Measurements from ENCODE around the gene PRKAR2A.
A peak's percentile ranks its signal among the peaks of the same experiment; 100 is the strongest.

Gene PRKAR2A
- 77.0 to 115 (median 96.4) reads per million in 3 experiments for total RNA-seq

DNA sequence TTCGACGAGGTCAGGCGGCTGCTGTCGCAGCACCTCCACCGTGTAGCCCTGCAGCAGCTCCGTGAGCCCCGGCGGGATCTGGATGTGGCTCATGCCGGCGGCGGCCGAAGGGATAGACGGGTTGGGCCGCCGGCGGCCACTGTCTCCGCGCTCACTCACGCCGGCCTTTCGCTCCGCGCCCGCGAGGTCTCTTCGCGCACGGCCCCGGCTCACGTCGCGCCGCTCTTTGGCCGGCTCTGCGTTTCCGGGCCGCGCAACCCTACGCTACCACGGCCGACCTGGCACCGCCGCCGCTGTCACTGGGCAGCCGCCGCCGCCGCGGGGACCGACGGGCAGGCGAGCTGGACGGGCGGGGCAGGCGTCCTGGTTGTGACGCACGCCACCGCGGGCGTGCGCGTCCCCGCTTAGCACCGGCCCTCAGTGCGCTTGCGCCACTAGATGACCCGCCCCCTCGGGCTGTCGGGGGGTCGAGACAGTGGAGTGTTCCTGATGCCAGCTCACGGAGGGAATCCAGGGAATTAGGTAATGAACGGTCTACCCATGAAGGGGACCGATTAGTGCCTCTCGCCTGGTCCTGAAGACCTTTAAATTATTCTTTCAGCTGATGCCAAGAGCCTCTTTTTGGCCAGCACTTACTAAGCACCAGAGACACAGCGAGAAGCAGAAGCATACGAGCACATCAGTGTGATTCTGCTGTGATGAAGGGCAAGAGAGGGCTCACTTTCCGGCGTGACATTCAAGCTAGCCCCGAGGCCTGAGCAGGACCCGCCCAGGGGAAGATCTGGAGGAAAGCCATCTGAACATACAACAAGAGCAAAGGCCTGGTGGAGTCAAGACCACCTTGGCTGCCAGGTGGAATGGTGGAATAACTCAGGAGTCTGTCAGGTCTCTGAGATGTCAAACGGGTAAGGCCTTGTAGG is at the start of gene PRKAR2A:
Gene PRKAR2A (minus strand): TSS at position 371 of the 920 bp plus-strand sequence. CDS start 278 bp downstream, at position 93.
- DNase-seq, result peak; percentile 69

DNA sequence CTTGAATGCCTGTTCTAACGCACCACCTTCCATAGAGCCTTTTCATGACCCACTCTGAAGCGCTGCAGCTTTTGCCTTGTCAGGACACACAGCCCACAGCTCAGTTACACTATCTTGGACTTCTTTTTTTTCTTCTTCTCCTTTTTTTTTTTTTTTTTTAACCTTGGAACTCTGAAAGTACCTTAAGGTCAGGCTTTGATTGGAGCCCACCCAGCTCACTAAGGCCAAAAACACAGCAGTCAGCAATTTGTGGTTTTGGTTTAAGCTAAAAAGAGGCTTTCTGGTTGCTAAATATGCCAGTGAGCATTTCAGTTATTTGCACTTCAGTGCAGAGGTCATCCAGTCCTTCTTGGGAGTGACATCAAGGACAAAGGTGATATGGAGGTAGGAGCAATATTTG is 49.3 kb upstream of the PRKAR2A start:
- DNase-seq, result no peak

- no peak for DNase-seq
Measured at GRCh38 chr3:48894516-48894915, 46.8 kb upstream of the PRKAR2A start.

GRCh38 chr3:48891606-48892005 is 43.9 kb upstream of the PRKAR2A start:
- DNase-seq, result no peak

DNA sequence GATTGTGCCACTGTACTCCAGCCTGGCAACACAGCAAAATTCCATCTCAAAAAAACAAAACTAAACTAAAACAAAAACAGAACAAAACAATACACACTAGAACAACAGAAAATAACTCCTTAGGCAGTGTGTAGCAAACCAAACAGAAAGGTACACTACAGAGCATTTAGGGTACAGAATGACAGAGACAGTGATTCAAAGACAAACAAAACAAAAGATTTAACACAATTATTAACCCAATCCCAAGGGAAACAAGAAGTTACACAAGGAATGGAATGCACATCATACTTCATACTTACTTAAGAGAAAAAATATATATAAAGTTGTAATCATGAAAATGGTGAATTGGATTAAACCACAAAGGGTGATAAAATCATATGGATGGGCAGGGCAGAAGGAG is 38.1 kb upstream of the PRKAR2A start:
- no peak for DNase-seq

- DNase-seq, result no peak
Measured at GRCh38 chr3:48881652-48882114, 34.0 kb upstream of the PRKAR2A start.

GRCh38 chr3:48881006-48881405 is 33.3 kb upstream of the PRKAR2A start:
- no peak for DNase-seq

GRCh38 chr3:48879994-48880377 is 32.3 kb upstream of the PRKAR2A start:
- no peak for DNase-seq

DNA sequence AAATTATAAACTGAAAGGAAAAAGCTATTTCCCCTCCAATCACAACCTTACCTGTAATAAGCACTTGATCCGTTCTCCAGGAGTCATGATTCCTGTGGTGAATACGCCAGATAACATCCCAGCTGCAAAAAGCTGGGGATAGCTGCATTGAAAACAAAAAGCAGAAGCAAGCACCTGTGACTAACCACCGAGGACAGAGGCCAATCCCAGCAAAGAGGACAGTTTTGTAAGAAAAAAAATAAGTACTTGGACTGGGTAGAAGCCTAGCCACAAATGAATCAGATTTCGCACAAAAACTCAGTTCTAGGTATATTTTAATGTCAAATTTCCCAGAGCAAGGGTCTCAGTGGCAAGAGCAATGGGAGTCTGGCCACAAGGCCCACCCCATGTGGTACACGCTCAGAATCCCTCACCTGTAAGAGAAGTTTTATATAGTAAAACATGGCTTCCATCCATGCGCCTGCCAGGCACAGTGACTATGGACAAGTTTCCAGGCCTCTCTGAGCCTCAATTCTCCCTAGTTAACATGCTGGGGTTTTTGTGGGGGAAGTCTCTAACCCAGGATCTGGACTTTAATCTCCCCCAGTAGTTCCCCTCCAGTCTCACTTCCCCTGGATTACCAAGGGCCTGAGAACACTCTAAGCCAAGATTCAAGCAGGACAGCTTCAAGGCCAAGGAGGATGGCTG is 31.8 kb upstream of the PRKAR2A start:
- no peak for DNase-seq

DNA sequence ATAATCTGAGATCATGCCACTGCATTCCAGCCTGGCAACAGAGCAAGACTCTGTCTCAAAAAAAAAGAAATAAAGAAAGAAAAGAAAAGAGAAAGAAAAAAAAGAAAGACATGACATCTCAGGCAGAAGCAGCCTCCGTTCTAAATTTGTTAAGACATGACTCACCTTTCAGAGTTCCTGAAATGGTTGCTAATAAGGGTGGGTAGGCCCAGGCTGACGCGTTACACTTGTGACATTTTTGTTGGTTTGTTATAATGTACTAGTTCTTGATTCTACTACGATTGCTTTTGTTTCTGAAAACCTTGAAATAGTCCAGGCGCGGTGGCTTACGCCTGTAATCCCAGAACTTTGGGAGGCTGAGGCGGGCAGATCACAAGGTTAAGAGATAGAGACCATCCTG is 30.0 kb upstream of the PRKAR2A start:
- no peak for DNase-seq

DNA sequence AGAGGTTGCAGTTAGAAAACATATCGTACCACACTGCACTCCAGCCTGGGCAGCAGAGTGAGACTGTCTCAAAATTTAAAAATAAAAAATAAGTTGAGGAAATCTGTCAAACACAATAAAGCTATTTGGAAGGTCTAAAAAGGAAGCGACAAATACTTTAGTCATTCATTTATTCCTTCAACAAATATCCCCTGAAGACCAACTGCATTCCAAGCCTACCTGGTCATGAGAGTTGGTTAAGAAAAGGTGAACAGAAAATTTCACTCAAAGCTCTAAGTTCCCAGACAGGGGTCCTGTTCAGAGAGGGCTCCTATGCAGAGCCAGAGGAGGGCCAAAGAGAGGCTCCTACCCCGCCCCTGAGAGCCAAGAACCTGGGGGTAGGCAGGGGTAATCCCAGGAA is 15.4 kb upstream of the PRKAR2A start:
- DNase-seq, result no peak

DNA sequence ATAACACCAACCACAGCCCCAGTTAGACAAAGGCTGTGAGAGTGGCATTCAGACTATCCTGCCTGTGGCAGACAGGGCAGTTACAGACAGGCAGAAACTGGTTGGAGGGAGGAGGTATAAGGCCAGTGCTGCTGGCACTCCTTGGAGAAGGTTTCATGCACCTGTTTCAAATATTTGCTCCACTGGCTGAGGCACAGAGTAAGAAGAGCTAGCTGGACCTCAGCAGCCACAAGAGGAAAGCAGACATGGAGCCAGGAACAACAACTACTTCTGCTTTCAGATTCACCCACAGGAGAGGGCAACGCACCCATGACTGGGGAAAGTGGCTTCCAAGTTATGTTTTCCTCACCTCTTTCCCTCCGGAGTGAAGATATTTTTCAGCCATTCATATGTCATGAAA is 11.5 kb upstream of the PRKAR2A start:
- no peak for DNase-seq

- no peak for DNase-seq
Measured at GRCh38 chr3:48858709-48859108, 11.0 kb upstream of the PRKAR2A start.

DNA sequence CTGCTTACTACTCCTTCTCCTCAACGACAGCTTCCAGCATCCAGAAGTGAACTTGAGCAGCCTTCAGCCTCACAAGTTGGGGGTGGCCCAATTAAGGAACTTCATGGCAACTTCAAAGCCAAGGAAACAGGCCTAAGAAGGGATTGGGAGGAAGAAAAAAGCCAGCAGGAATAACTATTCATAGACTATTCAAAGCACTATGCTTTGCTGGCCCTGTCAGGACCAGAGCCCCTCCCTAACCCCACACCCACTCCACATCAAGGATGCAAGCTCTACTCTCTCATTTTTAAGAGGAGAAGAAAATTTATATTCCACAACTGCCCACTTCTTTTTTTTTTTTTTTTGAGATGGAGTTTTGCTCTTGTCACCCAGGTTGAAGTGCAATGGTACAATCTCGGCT is 10.0 kb upstream of the PRKAR2A start:
- no peak for DNase-seq

GRCh38 chr3:48856469-48856868 is 8.8 kb upstream of the PRKAR2A start:
- DNase-seq, result no peak

GRCh38 chr3:48855681-48856447 is 8.2 kb upstream of the PRKAR2A start:
- DNase-seq, result no peak

DNA sequence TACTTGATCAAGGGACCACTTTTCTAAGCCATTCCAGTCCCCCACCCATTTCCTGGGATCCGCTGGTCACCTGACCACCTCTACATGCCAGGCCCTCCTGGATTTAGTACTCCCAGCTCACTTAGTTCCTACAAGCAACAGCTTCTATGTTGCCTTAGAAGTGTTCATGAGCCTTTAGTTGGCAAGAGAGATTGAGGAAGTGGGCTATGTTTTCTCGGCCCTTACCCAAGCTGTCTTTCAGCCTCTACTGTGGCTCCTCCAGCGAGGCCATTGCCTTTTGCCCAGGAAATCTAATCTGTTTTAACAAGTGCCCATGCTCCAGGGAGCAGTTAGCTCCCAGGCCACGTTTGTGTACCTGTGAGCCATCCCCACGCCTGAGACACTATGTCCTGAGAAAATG is 4.5 kb upstream of the PRKAR2A start:
- no peak for DNase-seq

- no peak for DNase-seq
Measured at GRCh38 chr3:48851407-48851806, 3.7 kb upstream of the PRKAR2A start.

DNA sequence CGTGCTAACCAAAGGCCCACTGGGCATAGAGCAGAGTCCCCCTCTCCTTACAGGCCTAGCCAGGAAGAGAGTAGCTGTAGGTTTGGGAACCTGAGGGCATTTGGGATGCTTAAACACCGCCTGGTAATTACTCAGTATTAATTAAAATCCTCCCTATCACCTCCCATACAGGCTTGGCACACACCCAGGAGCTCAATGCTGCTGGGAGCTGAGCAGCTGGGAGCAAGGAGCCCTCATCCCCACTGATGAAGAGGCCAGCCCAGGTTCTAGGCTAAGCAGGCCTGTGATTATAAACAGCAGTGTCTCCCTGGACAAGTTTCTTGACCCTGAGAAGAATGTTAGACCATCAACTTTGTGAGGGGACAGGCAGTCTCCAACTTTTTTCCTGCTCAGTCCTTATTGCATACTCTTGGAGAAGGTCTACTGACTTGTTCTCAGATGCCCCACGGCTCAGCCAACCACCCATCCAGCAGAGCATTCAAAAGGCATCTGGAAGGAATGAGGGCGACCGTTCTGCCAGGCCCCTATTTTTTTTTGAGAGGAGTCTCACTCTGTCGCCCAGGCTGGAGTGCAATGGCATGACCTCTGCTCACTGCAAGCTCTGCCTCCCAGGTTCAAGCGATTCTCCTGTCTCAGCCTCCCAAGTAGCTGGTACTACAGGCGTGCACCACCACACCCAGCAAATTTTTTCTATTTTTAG is 1.3 kb upstream of the PRKAR2A start:
- DNase-seq, result no peak

GRCh38 chr3:48847053-48847503 is 596 bp downstream of the PRKAR2A start:
- DNase-seq, result peak; percentile 44

GRCh38 chr3:48845170-48845569 is 2.5 kb downstream of the PRKAR2A start:
- no peak for DNase-seq

- DNase-seq, result no peak
Measured at GRCh38 chr3:48837163-48837562, 10.5 kb downstream of the PRKAR2A start.

All from central memory CD4-positive, alpha-beta T cell (primary cell).